HG03064 (cell line): ENCODE data around the gene TTC33.

Source experiments
- ATAC-seq: cut with Tn5 transposase; IDR thresholded peaks from one replicate; pipeline ENCODE4 v1.9.1; 2021; ENCODE audit warnings: low read depth; ENCODE audit not compliant: unreplicated experiment

Gene TTC33

DNA sequence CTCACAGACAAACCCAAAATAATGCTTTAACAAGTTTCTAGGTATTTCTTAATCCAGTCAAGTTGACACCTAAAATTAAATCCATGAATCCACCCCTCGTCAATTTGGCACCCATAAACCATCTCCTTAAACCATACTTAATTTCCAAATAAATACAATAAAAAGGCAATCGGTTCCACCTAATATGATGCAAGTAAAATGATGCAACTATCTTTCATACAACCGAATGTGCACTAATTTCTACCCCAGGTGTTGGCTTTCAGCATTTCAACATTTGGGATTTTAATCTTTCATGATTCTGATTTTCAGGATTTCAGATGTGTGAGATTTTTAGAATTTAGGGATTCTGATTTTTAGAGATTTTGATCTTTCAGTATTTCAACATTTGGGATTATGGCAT lies 25.1 kb upstream of the TTC33 start:
- no peak for ATAC-seq

DNA sequence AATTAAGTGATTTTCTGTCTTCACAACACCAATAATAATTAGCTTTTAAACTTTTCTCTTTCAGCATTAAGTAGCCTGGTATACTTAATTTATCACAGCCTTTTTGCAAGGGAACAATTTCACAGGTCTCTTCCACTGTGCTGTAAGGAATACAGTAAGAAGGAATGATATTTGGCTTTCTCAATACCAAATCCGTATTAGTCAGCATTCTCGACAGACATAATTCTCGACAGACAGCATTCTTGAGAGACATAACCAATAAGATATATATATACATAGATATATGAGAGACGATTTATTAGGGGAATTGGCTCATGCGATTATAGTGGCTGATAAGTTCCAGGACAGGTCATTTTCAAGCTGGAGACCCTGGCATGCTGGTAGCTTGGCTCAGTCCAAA lies 24.4 kb upstream of the TTC33 start:
- no peak for ATAC-seq

DNA sequence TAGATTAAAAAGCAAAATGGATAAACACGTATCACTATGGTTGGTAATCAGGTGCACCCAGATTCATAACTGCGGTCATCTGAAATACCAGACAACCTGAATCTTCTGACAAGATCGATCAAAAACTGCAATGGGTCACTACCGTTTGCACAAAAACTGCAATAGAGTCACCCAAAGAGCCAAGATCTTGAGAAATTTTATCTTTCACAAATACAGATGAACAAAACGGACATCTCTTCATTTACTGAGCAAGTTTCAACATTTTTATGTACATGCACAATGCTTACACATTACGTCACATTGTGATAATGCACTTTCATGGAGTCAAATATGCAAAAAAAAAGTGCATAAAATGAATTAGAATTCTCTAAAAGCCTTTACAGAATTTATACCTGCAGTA lies 23.8 kb upstream of the TTC33 start:
- ATAC-seq, result no peak

DNA sequence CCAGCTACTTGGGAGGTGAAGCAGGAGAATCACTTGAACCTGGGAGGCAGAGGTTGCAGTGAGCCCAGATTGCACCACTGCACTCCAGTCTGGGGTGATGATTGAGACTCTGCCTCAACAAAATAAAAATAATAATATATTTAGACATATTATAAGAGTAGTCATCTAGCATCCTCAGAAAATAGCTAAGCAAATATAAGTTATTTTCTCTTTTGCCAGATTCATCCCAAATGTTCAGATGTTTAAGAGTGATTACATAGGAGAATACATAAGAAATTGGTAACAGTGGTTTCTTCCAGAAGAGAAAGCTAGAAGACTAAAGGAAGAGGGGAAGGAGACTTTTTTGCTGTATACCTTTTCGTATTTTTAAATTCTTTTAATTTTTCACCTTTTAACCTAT lies 22.4 kb upstream of the TTC33 start:
- ATAC-seq, result no peak

DNA sequence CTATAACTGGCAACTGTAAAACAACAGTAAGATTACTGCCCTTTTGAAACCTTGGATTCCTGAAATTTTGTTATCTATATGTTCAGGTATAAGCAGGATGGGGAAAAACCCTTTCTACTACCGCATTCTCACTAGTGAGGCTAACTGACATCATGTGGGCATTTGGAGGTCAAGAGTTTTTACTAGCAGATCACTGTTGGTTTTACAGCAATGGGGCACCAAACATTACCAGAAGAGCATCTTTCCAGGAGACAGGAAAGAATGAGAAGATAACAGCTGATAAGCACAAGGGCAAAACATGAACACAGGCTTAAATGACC lies 20.9 kb upstream of the TTC33 start:
- no peak for ATAC-seq

DNA sequence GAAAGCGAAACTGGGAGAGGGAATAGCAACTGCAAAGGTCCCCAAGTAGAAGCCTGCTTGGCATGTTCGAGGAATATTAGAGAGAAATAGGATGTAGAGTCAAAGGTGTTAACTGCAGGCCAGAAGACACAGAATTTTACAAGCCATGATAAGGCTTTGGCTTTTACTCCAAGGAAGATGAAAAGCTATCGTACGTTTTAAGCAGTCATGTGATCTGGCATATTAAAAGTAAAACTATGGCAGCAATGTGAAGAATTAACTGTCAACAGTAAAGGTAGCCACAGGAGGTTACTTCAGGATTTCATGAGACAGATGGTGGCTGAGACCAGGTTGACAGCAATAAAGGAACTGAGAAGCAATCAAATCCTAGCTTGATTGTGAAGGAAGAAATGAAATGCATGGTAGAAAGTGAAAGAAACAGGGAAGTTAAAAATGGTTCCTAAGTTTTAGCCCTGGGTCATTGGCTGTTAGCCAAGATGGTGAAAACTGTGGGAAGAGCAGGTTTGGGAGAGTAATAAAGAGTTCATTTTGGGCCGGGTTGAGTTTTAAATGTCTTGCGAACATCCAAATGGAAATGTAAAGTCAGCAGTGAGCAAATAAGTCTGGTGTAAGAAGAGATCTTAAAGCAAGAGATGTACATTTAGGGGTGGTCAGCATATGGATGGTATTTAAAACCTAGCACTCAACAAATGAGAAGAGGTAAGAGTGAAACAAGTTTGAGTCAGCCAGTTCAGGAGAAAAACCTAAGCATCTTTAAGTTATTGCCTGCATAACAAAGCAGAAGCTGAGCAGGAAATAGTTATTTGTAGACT lies 20.3 kb upstream of the TTC33 start:
- no peak for ATAC-seq

DNA sequence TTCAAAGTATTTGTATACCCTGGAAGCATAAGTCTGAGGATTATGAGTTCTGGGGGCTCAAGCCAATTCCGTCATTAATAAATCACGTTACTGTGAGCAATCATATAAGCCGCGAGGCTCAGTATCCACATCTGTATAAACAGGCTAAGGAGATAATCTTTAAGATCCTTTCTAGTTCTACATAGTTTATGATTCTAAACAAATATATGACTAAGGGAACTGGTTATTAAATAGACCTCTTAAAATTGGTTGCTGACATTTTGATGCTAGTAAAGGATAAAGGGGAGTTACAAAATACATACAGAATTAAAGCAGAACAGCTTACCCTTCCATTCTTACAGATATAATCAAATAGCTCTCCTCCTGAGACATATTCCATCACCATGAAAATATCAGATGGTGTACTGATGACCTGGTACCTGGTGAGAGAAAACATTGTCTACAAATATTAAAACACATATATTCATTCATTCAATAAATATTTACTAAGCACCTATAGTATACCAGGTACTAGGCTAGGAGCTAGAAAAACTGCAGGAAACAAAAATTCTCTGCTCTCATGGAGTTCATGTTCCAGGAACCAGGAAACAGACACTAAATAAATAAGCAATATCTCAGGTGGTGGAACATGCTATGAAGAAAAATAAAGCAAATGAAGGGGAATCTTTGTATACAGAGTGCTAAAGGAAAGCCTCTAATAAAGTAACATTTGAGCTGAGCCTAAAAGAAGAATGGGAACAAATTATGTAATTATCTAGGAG lies 19.5 kb upstream of the TTC33 start:
- no peak for ATAC-seq

DNA sequence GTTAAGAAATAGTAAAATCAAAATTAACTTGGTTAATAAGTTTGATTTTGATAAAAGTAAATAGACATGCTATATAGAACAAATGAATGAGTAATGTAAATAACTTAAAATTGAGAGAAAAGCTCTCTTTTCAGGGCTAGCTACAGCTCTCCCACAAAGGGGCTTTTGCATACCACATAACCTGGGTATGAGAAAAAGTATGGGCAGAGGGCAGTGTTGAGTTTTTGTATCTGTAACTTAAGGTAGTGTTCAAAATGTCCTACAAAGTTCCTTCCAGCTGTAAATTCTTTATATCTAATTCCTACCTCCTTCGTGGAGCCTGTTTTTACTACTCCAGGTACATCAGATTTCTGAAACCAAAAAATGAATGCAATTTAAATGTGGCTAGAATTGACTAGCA lies 18.9 kb upstream of the TTC33 start:
- ATAC-seq, result no peak

DNA sequence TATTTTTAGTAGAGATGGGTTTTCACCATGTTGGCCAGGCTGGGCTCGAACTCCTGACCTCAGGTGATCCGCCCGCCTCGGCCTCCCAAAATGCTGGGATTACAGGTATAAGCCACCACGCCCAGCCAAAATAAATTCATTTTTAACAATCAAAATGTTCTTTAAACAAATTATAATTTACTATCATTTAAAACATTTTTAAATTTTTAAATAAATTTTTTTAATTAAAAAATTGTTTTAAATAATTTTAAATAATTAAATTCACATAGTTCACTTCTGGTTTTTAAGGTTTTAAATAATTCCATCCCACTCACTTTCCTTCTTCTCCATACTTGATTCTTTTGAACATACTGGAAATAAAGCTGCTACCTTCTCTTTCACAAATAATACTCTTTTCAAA lies 15.0 kb upstream of the TTC33 start:
- ATAC-seq, result no peak

DNA sequence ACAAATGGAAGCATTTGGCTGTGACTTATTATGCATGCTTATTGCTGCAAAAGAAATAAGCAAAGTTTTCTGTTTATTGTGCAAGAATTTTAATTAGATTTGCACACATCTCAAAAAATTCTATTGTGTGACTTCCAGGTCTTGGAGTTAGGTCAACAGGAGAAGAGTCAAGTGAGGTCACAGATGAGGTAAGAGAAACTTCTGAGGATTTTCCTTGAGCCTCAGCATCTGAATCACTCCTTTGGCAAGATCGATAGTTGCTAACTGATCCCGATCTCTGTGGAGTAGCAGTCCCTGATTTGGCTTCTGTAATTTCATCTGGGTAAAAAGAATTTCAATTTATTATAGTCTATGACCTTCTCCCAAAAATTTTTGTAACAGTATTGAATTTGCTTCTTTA lies 6.9 kb upstream of the TTC33 start:
- no peak for ATAC-seq

DNA sequence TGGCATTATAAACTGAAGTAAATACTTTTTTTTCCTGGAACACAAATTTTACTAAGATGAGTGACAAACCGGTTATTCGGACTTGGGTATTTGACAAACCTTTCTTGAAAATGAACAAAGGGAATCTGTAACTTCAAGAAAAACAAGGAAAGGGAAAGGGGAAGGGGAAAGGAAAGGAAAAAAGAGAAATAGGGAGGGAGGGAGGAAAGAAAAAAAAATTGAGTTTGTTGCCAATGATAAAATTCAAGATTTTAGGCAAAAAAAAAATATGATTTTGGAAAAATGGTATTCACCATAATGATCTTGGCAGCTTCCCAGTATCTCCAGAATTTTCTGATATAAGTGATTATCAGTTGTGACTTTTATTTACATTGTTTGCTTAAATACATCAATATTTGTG lies 1.6 kb upstream of the TTC33 start:
- no peak for ATAC-seq

DNA sequence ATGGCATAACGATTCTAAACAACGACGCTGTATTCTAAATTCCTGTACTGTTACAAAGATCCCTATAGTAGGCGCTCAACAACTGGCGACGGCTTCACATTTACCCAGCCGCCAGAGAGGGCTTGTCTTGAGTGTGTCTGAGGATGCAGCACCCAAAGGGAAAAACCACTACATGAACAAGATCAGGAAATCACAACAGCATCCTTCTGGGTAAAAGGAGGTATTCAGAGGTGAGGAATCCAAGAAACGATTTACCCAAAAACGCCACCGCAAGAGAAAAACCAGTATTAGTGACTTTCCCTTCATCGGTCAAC lies 711 bp downstream of the TTC33 start:
- ATAC-seq, result peak; percentile 83

DNA sequence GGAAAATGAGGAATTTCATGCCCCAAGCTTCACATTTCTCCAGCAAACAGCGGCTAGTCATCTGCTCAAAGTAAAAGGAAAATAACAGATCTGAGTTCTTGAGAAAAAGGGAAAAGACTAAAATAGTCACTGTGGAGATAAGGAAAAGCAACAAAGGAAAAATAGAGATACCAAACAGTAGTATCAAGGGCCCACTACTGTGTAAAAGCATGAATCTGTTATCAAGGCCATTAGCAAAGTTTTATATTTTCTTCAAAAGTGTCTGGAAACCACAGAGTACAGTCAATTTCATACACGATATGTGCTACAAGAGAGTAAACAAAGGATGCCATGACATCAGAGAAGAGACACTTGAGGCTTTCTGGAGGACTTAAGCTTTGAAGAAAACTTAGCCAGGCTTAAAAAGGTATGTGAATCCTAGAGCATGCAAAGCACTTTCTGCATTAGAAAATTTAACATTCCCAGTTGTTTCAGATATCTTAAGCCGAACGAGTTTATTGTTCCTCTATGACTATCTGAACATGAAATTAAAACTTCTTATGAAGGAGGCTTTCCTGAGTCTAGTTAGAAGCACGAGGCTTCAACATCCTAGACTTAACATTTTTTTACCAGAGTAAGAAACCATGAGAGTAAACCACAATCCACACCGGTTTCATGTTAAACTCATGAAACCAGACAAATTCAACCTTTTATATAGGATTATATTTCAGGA lies 1.2 kb downstream of the TTC33 start:
- peak; percentile 11 for ATAC-seq

DNA sequence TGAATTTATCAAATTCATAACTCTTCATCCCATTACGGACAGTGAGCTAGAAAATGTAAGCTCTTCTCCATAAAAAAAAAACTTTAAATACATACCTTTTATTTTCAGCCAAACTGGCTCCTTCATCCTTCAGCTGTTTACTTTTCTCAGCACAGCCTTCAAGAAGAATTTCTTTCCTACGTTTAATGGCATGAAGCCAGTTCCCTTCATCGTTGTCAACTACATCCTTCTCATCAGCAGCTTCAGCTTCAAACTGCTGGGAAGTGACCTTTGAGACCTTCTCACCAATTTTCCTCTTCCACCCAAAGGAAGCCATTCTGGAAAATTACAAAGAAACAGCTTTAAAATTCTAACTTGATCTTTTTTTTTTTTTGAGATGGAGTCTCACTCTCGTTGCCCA lies 9.1 kb downstream of the TTC33 start:
- ATAC-seq, result no peak

DNA sequence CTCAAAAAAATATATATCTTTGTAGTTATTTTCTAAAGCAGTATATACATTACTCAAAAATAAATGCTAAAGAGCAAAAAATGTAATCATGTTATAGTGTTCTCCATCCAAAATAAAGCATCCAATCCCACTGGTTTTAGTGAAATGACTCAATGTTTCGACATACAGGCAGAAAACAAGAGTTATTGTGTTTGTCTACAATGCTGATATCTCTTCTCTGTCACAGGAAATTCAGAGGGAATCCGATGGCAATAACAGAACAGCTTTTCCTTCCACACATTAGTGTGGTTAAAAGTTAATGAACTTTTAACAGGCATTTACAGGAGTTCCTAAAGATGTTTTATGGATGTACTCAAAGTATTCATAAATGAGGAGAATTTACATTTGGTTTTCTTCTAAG lies 12.0 kb downstream of the TTC33 start:
- no peak for ATAC-seq

DNA sequence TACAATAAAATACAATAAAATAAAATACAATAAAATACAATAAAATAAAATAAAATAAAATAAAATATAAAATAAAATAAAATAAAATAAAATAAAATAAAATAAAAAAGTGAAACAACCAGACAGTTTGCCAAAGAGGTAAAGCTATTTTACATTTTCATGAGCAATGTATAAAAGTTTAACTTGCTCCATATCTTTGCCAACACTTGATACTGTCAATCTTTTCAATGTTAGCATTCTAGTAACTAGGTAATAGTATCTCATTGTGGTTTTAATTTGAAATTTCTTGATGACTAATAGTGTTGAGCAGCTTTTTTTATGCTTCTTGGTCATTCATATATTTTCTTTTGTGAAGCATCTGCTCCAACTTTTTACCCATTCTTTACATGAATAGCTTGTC lies 17.3 kb downstream of the TTC33 start:
- no peak for ATAC-seq

DNA sequence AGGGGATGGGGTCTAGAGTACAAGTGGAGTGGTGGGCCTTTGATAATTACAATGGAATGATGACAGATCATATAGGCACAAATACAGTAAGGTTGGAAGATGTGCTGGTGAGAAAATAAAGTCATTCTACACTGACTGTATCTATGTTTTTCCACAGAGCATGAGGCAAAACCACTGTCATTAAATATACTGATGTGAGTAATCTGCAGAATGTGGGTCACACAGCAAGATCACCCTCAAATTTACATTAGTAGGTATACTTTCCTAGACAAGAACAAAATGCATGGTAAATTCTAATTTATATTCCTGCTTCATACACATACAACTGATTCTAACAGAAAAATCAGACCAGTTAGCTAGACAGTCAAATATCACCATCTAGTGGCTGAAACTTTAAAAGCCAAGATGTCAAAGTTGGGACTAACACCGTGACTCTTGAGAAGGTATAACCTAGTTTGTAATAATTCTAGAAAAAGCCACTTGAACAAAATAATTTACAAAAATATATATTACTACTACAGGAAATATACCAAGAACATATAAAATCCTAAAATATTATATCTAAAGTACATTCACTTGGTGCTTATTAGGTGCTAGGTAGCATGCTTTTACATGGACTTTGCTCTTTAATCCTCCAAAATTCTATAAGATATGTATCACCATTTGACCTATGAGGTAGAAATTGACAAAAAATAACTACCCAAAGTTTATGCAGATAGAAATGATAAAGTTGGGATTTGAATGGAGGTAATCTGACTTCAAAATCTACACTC lies 19.5 kb downstream of the TTC33 start:
- ATAC-seq, result peak; percentile 93

DNA sequence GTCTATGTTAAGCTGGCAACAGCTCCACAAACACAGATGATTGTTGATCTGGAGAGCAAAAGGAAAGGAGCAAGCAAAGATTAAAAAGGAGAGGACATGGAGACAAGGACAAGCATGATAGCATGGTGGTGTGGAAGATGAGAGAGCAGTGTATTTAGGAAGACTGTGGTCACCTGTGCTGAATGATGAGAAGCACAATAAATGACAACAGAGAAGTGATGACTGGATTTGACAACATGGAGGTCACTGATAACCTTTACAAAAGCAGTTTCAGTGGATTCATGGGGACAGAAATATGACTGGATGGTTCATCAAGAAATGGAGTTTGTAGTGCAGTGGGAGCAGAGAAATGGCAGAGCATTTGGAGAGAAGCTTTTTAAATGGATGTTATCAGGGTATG lies 20.2 kb downstream of the TTC33 start:
- no peak for ATAC-seq

DNA sequence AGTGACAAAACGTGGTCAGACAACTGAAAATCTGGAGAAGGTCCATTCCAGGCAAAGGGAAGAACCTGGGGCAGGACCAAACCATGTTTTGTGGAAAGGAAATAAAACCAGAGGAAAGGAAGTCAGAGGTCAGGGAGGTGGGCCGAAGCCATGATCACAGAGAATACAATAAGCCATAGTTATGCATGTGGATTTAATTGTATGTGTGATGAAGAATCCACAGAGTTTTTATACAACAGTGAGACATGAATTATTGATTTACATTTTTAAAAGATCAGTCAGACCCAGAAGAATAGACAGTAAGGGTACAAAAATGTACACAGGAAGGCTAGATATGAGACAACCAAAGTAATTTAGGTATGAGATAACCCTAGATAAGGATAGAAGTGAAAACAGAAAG lies 20.8 kb downstream of the TTC33 start:
- ATAC-seq, result no peak

DNA sequence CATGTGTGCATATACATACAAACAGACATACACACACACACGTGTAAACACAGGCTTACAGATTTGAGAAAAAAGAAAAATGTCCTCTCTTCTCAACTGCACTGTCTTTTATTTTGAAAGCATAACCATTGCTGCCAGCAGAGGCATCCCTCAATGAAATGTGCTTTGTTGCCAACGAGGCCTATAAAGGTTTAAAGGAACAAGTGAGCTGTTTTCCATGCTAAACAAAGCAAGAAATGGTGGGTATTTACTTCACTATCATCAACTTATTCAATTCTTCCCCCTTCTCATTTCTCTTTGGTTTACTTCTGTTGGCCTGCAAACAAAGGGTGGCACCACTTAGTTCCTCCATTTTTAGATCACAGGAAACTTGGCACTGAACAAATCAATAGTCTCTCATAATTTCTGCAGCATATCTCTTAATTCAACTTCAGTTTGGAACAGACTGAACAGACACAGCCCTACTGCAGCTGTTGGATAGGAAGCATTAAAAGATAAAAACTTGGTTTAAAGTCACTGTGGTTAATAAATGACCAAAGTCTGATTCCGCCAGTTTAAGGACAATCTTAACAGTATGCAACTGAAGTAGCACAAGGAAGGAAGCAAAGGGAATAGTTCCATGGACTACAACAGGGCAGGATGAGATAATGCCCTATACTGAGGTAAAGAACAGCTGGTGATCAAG lies 21.7 kb downstream of the TTC33 start:
- ATAC-seq, result no peak

DNA sequence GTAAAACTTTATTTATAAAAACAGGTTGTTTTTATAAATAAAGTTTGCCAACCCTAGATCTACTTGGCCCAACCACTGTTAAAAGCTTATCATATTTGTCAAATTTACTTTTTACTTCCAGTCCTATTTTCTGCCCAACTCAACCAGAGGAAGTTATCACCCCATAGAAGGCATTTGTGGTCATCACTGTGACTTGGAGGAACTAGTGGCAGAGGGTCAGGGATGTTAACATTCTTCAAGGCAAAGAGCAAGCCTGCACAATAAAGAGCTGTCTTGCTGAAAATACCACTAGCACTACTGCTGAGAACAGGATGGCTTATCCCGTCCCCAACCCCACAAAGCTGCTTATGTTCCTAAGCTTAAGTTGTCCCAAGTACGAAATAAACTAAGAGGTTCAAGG lies 22.3 kb downstream of the TTC33 start:
- no peak for ATAC-seq
